ENCODE measurements around the gene YJU2. TPM values are rescaled to one million over a fixed set of nuclear protein-coding genes. Genes with fewer than 3 reads are reported as not detected.
A peak's percentile ranks its signal among the peaks of the same experiment; 100 is the strongest.

Gene YJU2
- total and polyA plus RNA-seq, 2 of the 13 experiments (the other 11 are each of a cell fraction or from before 2014, with no cell fraction given) = 9.3 to 17.9 TPM

DNA sequence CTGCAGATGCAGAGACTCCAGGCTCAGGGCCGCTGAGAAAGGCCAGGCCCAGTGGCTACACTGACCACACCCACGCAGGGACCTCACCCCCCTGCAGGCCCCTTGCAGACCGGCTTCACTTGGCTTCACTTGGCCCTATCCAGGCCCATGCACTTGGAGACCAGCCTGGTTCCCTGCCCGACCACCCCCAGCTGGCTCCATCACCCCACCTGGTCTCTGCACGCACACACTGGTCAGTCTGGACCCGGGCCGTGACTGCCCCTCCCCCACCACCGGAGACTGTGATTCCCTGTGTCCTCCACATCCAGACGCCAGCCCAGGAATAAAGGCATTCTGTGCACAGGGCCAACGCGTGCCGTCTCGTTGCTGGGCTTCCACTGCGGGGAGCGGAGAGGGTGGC lies 22.4 kb upstream of the YJU2 start (continued):
- no peak for TF ChIP-seq MAFG (CRISPR knock-in tag; IDR thresholded peaks at IDR 0.05)
- TF ChIP-seq, protein P1, sequence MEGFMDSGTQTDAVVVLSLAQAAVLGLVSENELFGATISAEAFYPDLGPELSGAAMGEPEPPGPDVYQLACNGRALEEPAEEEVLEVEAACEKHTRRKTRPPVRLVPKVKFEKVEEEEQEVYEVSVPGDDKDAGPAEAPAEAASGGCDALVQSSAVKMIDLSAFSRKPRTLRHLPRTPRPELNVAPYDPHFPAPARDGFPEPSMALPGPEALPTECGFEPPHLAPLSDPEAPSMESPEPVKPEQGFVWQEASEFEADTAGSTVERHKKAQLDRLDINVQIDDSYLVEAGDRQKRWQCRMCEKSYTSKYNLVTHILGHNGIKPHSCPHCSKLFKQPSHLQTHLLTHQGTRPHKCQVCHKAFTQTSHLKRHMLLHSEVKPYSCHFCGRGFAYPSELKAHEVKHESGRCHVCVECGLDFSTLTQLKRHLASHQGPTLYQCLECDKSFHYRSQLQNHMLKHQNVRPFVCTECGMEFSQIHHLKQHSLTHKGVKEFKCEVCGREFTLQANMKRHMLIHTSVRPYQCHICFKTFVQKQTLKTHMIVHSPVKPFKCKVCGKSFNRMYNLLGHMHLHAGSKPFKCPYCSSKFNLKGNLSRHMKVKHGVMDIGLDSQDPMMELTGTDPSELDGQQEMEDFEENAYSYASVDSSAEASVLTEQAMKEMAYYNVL (CRISPR knock-in tag; IDR thresholded peaks at IDR 0.05; ENCODE audit: borderline replicate concordance) = no peak
- TF ChIP-seq FOXJ3 (CRISPR knock-in tag; IDR thresholded peaks at IDR 0.05; ENCODE audit: borderline replicate concordance) = no peak
- no peak for TF ChIP-seq ESRRA (CRISPR knock-in tag; IDR thresholded peaks at IDR 0.05; ENCODE audit: low read depth)
- TF ChIP-seq GATAD2A (CRISPR knock-in tag; IDR thresholded peaks at IDR 0.05) = no peak
- TF ChIP-seq, protein P2, sequence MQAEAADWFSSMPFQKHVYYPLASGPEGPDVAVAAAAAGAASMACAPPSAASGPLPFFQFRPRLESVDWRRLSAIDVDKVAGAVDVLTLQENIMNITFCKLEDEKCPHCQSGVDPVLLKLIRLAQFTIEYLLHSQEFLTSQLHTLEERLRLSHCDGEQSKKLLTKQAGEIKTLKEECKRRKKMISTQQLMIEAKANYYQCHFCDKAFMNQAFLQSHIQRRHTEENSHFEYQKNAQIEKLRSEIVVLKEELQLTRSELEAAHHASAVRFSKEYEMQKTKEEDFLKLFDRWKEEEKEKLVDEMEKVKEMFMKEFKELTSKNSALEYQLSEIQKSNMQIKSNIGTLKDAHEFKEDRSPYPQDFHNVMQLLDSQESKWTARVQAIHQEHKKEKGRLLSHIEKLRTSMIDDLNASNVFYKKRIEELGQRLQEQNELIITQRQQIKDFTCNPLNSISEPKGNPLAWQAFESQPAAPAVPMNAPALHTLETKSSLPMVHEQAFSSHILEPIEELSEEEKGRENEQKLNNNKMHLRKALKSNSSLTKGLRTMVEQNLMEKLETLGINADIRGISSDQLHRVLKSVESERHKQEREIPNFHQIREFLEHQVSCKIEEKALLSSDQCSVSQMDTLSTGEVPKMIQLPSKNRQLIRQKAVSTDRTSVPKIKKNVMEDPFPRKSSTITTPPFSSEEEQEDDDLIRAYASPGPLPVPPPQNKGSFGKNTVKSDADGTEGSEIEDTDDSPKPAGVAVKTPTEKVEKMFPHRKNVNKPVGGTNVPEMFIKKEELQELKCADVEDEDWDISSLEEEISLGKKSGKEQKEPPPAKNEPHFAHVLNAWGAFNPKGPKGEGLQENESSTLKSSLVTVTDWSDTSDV (CRISPR knock-in tag; IDR thresholded peaks at IDR 0.05) = no peak
- TF ChIP-seq, protein P3, sequence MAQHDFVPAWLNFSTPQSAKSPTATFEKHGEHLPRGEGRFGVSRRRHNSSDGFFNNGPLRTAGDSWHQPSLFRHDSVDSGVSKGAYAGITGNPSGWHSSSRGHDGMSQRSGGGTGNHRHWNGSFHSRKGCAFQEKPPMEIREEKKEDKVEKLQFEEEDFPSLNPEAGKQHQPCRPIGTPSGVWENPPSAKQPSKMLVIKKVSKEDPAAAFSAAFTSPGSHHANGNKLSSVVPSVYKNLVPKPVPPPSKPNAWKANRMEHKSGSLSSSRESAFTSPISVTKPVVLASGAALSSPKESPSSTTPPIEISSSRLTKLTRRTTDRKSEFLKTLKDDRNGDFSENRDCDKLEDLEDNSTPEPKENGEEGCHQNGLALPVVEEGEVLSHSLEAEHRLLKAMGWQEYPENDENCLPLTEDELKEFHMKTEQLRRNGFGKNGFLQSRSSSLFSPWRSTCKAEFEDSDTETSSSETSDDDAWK (CRISPR knock-in tag; IDR thresholded peaks at IDR 0.05) = no peak
- 0 out of 2 replicates have a peak, but pooled peaks have one; percentile 42 for TF ChIP-seq NCOA1 (CRISPR knock-in tag; IDR thresholded peaks at IDR 0.05)
- TF ChIP-seq ZNF615 (CRISPR knock-in tag; IDR thresholded peaks at IDR 0.05; ENCODE audit: borderline replicate concordance) = no peak
- TF ChIP-seq NCOR1 (IDR thresholded peaks at IDR 0.05; ENCODE audit: borderline replicate concordance, low read length) = no peak
- TF ChIP-seq PPARG (CRISPR knock-in tag; conservative IDR thresholded peaks at IDR 0.05) = no peak
- TF ChIP-seq ZNF746 (CRISPR knock-in tag; IDR thresholded peaks at IDR 0.05) = no peak
- no peak for TF ChIP-seq ZNF335 (CRISPR knock-in tag; IDR thresholded peaks at IDR 0.05)
- no peak for TF ChIP-seq ZNF773 (CRISPR knock-in tag; IDR thresholded peaks at IDR 0.05; ENCODE audit: borderline replicate concordance)
- no peak for TF ChIP-seq ZNF10 (CRISPR knock-in tag; IDR thresholded peaks at IDR 0.05; ENCODE audit: borderline replicate concordance, low read depth)
- TF ChIP-seq RBFOX2 (IDR thresholded peaks at IDR 0.05; ENCODE audit: low read depth, low read length) = no peak
- no peak for TF ChIP-seq AGO2 (optimal IDR thresholded peaks at IDR 0.05; ENCODE audit: low read depth, low read length)
- TF ChIP-seq MTA3 (CRISPR knock-in tag; IDR thresholded peaks at IDR 0.05) = no peak
- TF ChIP-seq ZNF839 (CRISPR knock-in tag; IDR thresholded peaks at IDR 0.05; ENCODE audit: borderline replicate concordance) = 0 out of 2 replicates have a peak, but pooled peaks have one; percentile 35
- TF ChIP-seq, protein P4, sequence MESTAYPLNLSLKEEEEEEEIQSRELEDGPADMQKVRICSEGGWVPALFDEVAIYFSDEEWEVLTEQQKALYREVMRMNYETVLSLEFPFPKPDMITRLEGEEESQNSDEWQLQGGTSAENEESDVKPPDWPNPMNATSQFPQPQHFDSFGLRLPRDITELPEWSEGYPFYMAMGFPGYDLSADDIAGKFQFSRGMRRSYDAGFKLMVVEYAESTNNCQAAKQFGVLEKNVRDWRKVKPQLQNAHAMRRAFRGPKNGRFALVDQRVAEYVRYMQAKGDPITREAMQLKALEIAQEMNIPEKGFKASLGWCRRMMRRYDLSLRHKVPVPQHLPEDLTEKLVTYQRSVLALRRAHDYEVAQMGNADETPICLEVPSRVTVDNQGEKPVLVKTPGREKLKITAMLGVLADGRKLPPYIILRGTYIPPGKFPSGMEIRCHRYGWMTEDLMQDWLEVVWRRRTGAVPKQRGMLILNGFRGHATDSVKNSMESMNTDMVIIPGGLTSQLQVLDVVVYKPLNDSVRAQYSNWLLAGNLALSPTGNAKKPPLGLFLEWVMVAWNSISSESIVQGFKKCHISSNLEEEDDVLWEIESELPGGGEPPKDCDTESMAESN (CRISPR knock-in tag; conservative IDR thresholded peaks at IDR 0.05) = no peak
- no peak for TF ChIP-seq NONO (IDR thresholded peaks at IDR 0.05)
- TF ChIP-seq NONO (CRISPR knock-in tag; conservative IDR thresholded peaks at IDR 0.05) = no peak
- TF ChIP-seq MYNN (CRISPR knock-in tag; IDR thresholded peaks at IDR 0.05; ENCODE audit: low read depth) = no peak
- TF ChIP-seq NFKBIZ (CRISPR knock-in tag; IDR thresholded peaks at IDR 0.05) = no peak
- no peak for TF ChIP-seq SRY (CRISPR knock-in tag; IDR thresholded peaks at IDR 0.05)
